Activated CD4-positive, alpha-beta T cell treated with anti-CD3 and anti-CD28 coated beads, Interleukin-2, amount 10 ng/mL, durations not matched to agents 7 days and 5 days (primary cell): ENCODE results near the gene SERPINE2. TPM values are rescaled to one million over a fixed set of nuclear protein-coding genes. Genes with fewer than 3 reads are reported as not detected.
A peak's percentile ranks its signal among the peaks of the same experiment; 100 is the strongest.
"Not testable (repeated sequence)": the region's sequence is repeated elsewhere in the genome, so short reads cannot be mapped to it uniquely, and the experiment has no call there.

Source experiments
- CTCF ChIA-PET: fragments of 350-600 bp; sonication (Branson Sonifier 250); formaldehyde crosslinking; loops from one replicate; lab custom pipeline; 2021; ENCODE audit warnings: antibody characterized with exemption; lab: Charles Lee
- POLR2A ChIA-PET: fragments of 350-600 bp; sonication (Branson Sonifier 250); formaldehyde crosslinking; loops from one replicate; lab custom pipeline; 2021; ENCODE audit warnings: antibody characterized with exemption; lab: Charles Lee
- DNase-seq: peaks from one replicate; pipeline ENCODE4 v3.0.0-alpha.2; 2020
- H3K27ac Mint-ChIP-seq: one replicate; pipeline ENCODE4 v1.8.0; 2021; ENCODE audit warnings: mild to moderate bottlenecking, moderate library complexity, mixed read lengths
- H3K27me3 Mint-ChIP-seq: one replicate; pipeline ENCODE4 v1.8.0; 2021; ENCODE audit warnings: mixed read lengths
- H3K36me3 Mint-ChIP-seq: one replicate; pipeline ENCODE4 v1.8.0; 2021; ENCODE audit warnings: low read depth, mixed read lengths
- H3K4me1 Mint-ChIP-seq: one replicate; pipeline ENCODE4 v1.8.0; 2021; ENCODE audit warnings: mixed read lengths
- H3K4me3 Mint-ChIP-seq: one replicate; pipeline ENCODE4 v1.8.0; 2021; ENCODE audit warnings: mild to moderate bottlenecking, moderate library complexity, mixed read lengths
- H3K9me3 Mint-ChIP-seq: one replicate; pipeline ENCODE4 v1.8.0; 2021; ENCODE audit warnings: mixed read lengths
- total RNA-seq, 2 experiments: library from RNA; stranded (reverse); gene quantifications; one replicate each; pipeline ENCODE4 v1.2.3, GENCODE V29; 2021

The SERPINE2 gene
- total RNA-seq, 2 experiments from 2014 or later = 4.4 to 4.8 TPM

GRCh38 chr2:223943135-223943534 lies 96.0 kb downstream of the SERPINE2 start:
- Mint-ChIP-seq H3K9me3 (peaks cover 8% of the 10 kb centered on the region), H3K27ac (peak overlapping the region; percentile 97), H3K36me3 (peaks cover 41% of the 10 kb centered on the region), H3K4me3 (peak overlapping the region; percentile 95), H3K4me1 (peaks cover 65% of the 10 kb centered on the region), H3K27me3 (no peaks in the 10 kb centered on the region)
- POLR2A ChIA-PET = interaction anchor here (1.1 kb wide), 1 partner anchor 12 kb away, joined by 3 read pairs; no protein-coding TSS in a partner anchor
- CTCF ChIA-PET = interaction anchor here (1.3 to 2.1 kb wide), 2 partner anchors 9 to 12 kb away, joined by 3 to 9 read pairs; no protein-coding TSS in a partner anchor
- DNase-seq = no peak

- CTCF ChIA-PET = interaction anchor here (0.6 to 2.1 kb wide), 8 partner anchors 8 to 371 kb away, joined by 3 to 9 read pairs (median 4); no protein-coding TSS in a partner anchor
- H3K9me3 Mint-ChIP-seq = peaks cover 8% of the 10 kb centered on the region
- peaks cover 66% of the 10 kb centered on the region for H3K4me1 Mint-ChIP-seq
- H3K36me3 Mint-ChIP-seq = peaks cover 42% of the 10 kb centered on the region
- peak overlapping the region; percentile 94 for H3K27ac Mint-ChIP-seq
- peak; percentile 77 for DNase-seq
- peak overlapping the region; percentile 77 for H3K4me3 Mint-ChIP-seq
- H3K27me3 Mint-ChIP-seq = no peaks in the 10 kb centered on the region
- POLR2A ChIA-PET = interaction anchor here (0.7 kb wide), 1 partner anchor 42 kb away, joined by 6 read pairs; no protein-coding TSS in a partner anchor
Measured at GRCh38 chr2:223941579-223942277, 97.4 kb downstream of the SERPINE2 start.

- H3K9me3 Mint-ChIP-seq, DNase-seq, H3K4me3 Mint-ChIP-seq, H3K27me3 Mint-ChIP-seq, POLR2A ChIA-PET: not testable (repeated sequence)
- CTCF ChIA-PET = interaction anchor here (0.7 kb wide), 1 partner anchor 968 kb away, joined by 3 read pairs; no protein-coding TSS in a partner anchor
- Mint-ChIP-seq H3K4me1 (peaks cover 74% of the 10 kb centered on the region), H3K36me3 (peaks cover 43% of the 10 kb centered on the region), H3K27ac (peak overlapping the region; percentile 56)
Measured at GRCh38 chr2:223939438-223939837, 99.6 kb downstream of the SERPINE2 start.

GRCh38 chr2:223937535-223937934 lies 101.6 kb downstream of the SERPINE2 start:
- POLR2A ChIA-PET = no interaction called here
- H3K4me1 Mint-ChIP-seq = peaks cover 79% of the 10 kb centered on the region

GRCh38 chr2:223936862-223937326 lies 102.2 kb downstream of the SERPINE2 start:
- DNase-seq = no peak
- Mint-ChIP-seq H3K4me3 (peak overlapping the region; percentile 47), H3K9me3 (peaks cover 8% of the 10 kb centered on the region), H3K27me3 (no peaks in the 10 kb centered on the region), H3K36me3 (peaks cover 33% of the 10 kb centered on the region), H3K4me1 (peaks cover 80% of the 10 kb centered on the region), H3K27ac (peak overlapping the region; percentile 33)
- CTCF ChIA-PET = no interaction called here
- POLR2A ChIA-PET = no interaction called here

More at GRCh38 chr2:223937535-223937934, 101.6 kb downstream of the SERPINE2 start:
- H3K4me3 Mint-ChIP-seq = peak overlapping the region; percentile 47
- peaks cover 8% of the 10 kb centered on the region for H3K9me3 Mint-ChIP-seq
- no peaks in the 10 kb centered on the region for H3K27me3 Mint-ChIP-seq
- H3K27ac Mint-ChIP-seq = peak overlapping the region; percentile 41
- H3K36me3 Mint-ChIP-seq = peaks cover 34% of the 10 kb centered on the region
- CTCF ChIA-PET = interaction anchor here (0.9 kb wide), 1 partner anchor 19 kb away, joined by 4 read pairs; no protein-coding TSS in a partner anchor
- no peak for DNase-seq

- POLR2A ChIA-PET = no interaction called here
- peaks cover 82% of the 10 kb centered on the region for H3K4me1 Mint-ChIP-seq
- no peak overlapping the region for H3K4me3 Mint-ChIP-seq
- CTCF ChIA-PET = interaction anchor here (0.9 to 1.4 kb wide), 3 partner anchors 9 to 39 kb away, joined by 3 read pairs; no protein-coding TSS in a partner anchor
- DNase-seq = no peak
- H3K27ac Mint-ChIP-seq = no peak overlapping the region
- H3K36me3 Mint-ChIP-seq = peaks cover 29% of the 10 kb centered on the region
- no peaks in the 10 kb centered on the region for H3K27me3 Mint-ChIP-seq
- peaks cover 6% of the 10 kb centered on the region for H3K9me3 Mint-ChIP-seq
Measured at GRCh38 chr2:223935459-223936125, 103.5 kb downstream of the SERPINE2 start.

- CTCF ChIA-PET = interaction anchor here (1.2 to 1.4 kb wide), 2 partner anchors 8 to 40 kb away, joined by 3 read pairs; no protein-coding TSS in a partner anchor
Measured at GRCh38 chr2:223934870-223935269, 104.2 kb downstream of the SERPINE2 start.

GRCh38 chr2:223932816-223933800 lies 106.0 kb downstream of the SERPINE2 start:
- H3K9me3 Mint-ChIP-seq = no peaks in the 10 kb centered on the region
- peaks cover 83% of the 10 kb centered on the region for H3K4me1 Mint-ChIP-seq
- no peak for DNase-seq
- H3K36me3 Mint-ChIP-seq = peaks cover 17% of the 10 kb centered on the region
- no peak overlapping the region for H3K4me3 Mint-ChIP-seq
- ChIA-PET CTCF (interaction anchor here (0.6 to 1.2 kb wide), 2 partner anchors 10 to 17 kb away, joined by 3 read pairs; no protein-coding TSS in a partner anchor), POLR2A (no interaction called here)
- peak overlapping the region; percentile 41 for H3K27ac Mint-ChIP-seq
- no peaks in the 10 kb centered on the region for H3K27me3 Mint-ChIP-seq

More at GRCh38 chr2:223934870-223935269, 104.2 kb downstream of the SERPINE2 start:
- POLR2A ChIA-PET = no interaction called here
- peaks cover 6% of the 10 kb centered on the region for H3K9me3 Mint-ChIP-seq
- DNase-seq = no peak
- peaks cover 85% of the 10 kb centered on the region for H3K4me1 Mint-ChIP-seq
- H3K27ac Mint-ChIP-seq = no peak overlapping the region
- H3K36me3 Mint-ChIP-seq = peaks cover 28% of the 10 kb centered on the region
- no peak overlapping the region for H3K4me3 Mint-ChIP-seq
- no peaks in the 10 kb centered on the region for H3K27me3 Mint-ChIP-seq

- ChIA-PET POLR2A (no interaction called here), CTCF (interaction anchor here (1.2 to 1.4 kb wide), 3 partner anchors 11 to 38 kb away, joined by 3 read pairs; no protein-coding TSS in a partner anchor)
- no peak for DNase-seq
- H3K9me3 Mint-ChIP-seq = peaks cover 6% of the 10 kb centered on the region
- H3K4me1 Mint-ChIP-seq = peaks cover 70% of the 10 kb centered on the region
- H3K27me3 Mint-ChIP-seq = no peaks in the 10 kb centered on the region
- H3K27ac Mint-ChIP-seq = peak overlapping the region; percentile 83
- H3K4me3 Mint-ChIP-seq = peak overlapping the region; percentile 50
- H3K36me3 Mint-ChIP-seq = peaks cover 26% of the 10 kb centered on the region
Measured at GRCh38 chr2:223930103-223930976, 108.7 kb downstream of the SERPINE2 start.

GRCh38 chr2:223929571-223930102 lies 109.4 kb downstream of the SERPINE2 start:
- Mint-ChIP-seq H3K9me3 (peaks cover 6% of the 10 kb centered on the region), H3K27ac (peak overlapping the region; percentile 83), H3K36me3 (peaks cover 29% of the 10 kb centered on the region), H3K27me3 (no peaks in the 10 kb centered on the region), H3K4me1 (peaks cover 63% of the 10 kb centered on the region), H3K4me3 (peak overlapping the region; percentile 50)
- POLR2A ChIA-PET = no interaction called here
- peak; percentile 58 for DNase-seq
- CTCF ChIA-PET = interaction anchor here (0.7 to 1.4 kb wide), 4 partner anchors 11 to 106 kb away, joined by 3 read pairs; no protein-coding TSS in a partner anchor
